Activated CD8-positive, alpha-beta T cell treated with anti-CD3 and anti-CD28 coated beads for 36 hours (primary cell): Measurements from ENCODE around the gene MOCS1. TPM values are rescaled to one million over a fixed set of nuclear protein-coding genes. Genes with fewer than 3 reads are reported as not detected.

Source experiments
- ATAC-seq: fragments of 200-7000 bp; cut with Tn5 transposase; one replicate; pipeline ENCODE4 v1.10.0; 2021; ENCODE audit warnings: mild to moderate bottlenecking, moderate library complexity
- CTCF ChIA-PET: fragments of 350-600 bp; sonication (Branson Sonifier 250); formaldehyde crosslinking; loops from one replicate; lab custom pipeline; 2021; ENCODE audit warnings: antibody characterized with exemption; lab: Charles Lee
- POLR2A ChIA-PET: fragments of 350-600 bp; sonication (Branson Sonifier 250); formaldehyde crosslinking; loops from one replicate; lab custom pipeline; 2021; ENCODE audit warnings: antibody characterized with exemption; lab: Charles Lee
- DNase-seq: peaks from one replicate; pipeline ENCODE4 v3.0.0-alpha.2; 2020
- H3K27ac Mint-ChIP-seq: one replicate; pipeline ENCODE4 v1.8.0; 2021; ENCODE audit warnings: mild to moderate bottlenecking, mixed read lengths
- H3K27me3 Mint-ChIP-seq: one replicate; pipeline ENCODE4 v1.8.0; 2021; ENCODE audit warnings: mixed read lengths
- H3K36me3 Mint-ChIP-seq: one replicate; pipeline ENCODE4 v1.8.0; 2021; ENCODE audit warnings: low read depth, mixed read lengths
- H3K4me1 Mint-ChIP-seq: one replicate; pipeline ENCODE4 v1.8.0; 2021; ENCODE audit warnings: low read depth, mixed read lengths
- H3K4me3 Mint-ChIP-seq: one replicate; pipeline ENCODE4 v1.8.0; 2021; ENCODE audit warnings: mild to moderate bottlenecking, moderate library complexity, mixed read lengths
- H3K9me3 Mint-ChIP-seq: one replicate; pipeline ENCODE4 v1.8.0; 2021; ENCODE audit warnings: mixed read lengths
- intact Hi-C: fragments of 100-400 bp; cut with micrococcal nuclease; formaldehyde crosslinking; loops from one replicate; pipeline ENCODE4 v1.10.0; 2022
- total RNA-seq, 2 experiments: library from RNA; stranded (reverse); gene quantifications; one replicate each; pipeline ENCODE4 v1.2.3, GENCODE V29; 2021
- TF ChIP-seq, protein P1 (sequence below): fragments of 200-600 bp; IDR thresholded peaks from one replicate; pipeline ENCODE4 v1.8.0; 2022; ENCODE audit warnings: antibody characterized with exemption, mild to moderate bottlenecking

The MOCS1 gene
- total RNA-seq, 2 experiments from 2014 or later: 1.5 to 1.8 TPM

DNA sequence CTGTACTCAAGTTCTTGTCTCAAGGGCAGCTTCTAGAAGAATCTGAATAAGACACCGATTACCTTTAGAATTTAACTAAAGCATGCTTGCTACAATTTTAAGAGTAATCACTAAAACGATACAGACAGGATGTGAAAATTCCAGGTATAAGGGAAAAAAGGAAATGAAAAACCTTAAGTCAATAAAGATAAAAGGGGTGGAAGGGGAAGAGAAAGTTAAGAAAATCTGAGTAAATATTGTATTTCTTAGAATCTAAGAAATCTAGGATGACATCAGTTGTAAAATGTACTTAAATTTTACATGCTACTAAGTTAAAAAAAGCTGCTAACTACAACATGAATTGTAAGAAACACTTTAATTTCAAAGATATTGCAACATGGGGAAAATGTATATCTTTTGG, 30.3 kb upstream of the MOCS1 start:
- no peak overlapping the region for H3K27ac Mint-ChIP-seq
- no peaks in the 10 kb centered on the region for H3K4me1 Mint-ChIP-seq
- no peaks in the 10 kb centered on the region for H3K36me3 Mint-ChIP-seq
- POLR2A ChIA-PET: no interaction called here
- CTCF ChIA-PET: no interaction called here
- no peak overlapping the region for H3K4me3 Mint-ChIP-seq
- no peak for ATAC-seq
- H3K27me3 Mint-ChIP-seq: peaks cover 17% of the 10 kb centered on the region
- intact Hi-C loops: no loop called here
- H3K9me3 Mint-ChIP-seq: no peaks in the 10 kb centered on the region
- TF ChIP-seq, protein P1, sequence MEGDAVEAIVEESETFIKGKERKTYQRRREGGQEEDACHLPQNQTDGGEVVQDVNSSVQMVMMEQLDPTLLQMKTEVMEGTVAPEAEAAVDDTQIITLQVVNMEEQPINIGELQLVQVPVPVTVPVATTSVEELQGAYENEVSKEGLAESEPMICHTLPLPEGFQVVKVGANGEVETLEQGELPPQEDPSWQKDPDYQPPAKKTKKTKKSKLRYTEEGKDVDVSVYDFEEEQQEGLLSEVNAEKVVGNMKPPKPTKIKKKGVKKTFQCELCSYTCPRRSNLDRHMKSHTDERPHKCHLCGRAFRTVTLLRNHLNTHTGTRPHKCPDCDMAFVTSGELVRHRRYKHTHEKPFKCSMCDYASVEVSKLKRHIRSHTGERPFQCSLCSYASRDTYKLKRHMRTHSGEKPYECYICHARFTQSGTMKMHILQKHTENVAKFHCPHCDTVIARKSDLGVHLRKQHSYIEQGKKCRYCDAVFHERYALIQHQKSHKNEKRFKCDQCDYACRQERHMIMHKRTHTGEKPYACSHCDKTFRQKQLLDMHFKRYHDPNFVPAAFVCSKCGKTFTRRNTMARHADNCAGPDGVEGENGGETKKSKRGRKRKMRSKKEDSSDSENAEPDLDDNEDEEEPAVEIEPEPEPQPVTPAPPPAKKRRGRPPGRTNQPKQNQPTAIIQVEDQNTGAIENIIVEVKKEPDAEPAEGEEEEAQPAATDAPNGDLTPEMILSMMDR: no peak
- DNase-seq: no peak

DNA sequence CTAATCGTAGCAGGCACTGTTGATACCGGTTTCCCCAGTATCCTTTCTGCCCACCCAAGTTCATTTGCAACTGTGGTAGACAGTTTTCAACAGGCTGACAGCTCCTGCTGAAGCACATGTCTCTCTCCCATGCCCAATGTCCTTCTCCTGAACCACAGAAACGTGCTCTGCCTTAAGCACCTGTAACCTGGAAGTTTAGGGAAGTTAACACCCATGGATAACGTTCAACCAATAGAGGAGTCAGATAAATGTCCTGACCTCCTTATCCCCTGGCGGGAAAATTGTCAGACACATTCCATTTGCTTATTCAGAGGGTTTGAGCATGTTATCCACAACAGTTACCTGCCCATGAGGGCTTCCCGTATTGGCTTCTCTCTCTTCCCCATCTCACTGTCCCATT, 29.8 kb upstream of the MOCS1 start:
- Mint-ChIP-seq H3K4me3 (no peak overlapping the region), H3K9me3 (no peaks in the 10 kb centered on the region), H3K27me3 (peaks cover 17% of the 10 kb centered on the region), H3K27ac (no peak overlapping the region), H3K36me3 (no peaks in the 10 kb centered on the region), H3K4me1 (no peaks in the 10 kb centered on the region)
- DNase-seq: no peak
- CTCF ChIA-PET: no interaction called here
- ATAC-seq: no peak
- intact Hi-C loops: no loop called here
- POLR2A ChIA-PET: no interaction called here
- TF ChIP-seq, protein P1: no peak

DNA sequence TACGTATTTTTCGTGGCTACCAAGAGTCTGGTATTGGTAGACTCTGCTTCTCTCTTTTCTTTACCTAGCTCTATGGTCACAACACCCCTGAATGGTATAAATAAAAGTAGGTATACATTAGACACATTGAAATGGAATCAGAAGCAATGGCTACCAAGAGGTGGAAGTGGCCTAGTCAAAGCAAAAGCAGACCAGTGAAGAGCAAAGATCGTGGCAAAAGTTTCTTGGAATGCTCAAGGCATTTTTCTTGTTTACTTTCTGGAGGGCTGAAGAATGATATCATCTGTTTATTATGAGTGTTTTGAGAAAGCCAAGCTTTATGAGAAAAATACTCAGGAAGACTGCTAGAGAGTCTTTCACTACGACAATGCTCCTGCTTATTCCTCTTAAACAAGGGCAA, 28.6 kb upstream of the MOCS1 start:
- no peak overlapping the region for H3K4me3 Mint-ChIP-seq
- peaks cover 15% of the 10 kb centered on the region for H3K27me3 Mint-ChIP-seq
- no peak for ATAC-seq
- ChIA-PET POLR2A (no interaction called here), CTCF (no interaction called here)
- no peak overlapping the region for H3K27ac Mint-ChIP-seq
- TF ChIP-seq, protein P1: no peak
- H3K4me1 Mint-ChIP-seq: no peaks in the 10 kb centered on the region
- intact Hi-C loops: no loop called here
- no peak for DNase-seq
- H3K36me3 Mint-ChIP-seq: no peaks in the 10 kb centered on the region
- H3K9me3 Mint-ChIP-seq: no peaks in the 10 kb centered on the region

DNA sequence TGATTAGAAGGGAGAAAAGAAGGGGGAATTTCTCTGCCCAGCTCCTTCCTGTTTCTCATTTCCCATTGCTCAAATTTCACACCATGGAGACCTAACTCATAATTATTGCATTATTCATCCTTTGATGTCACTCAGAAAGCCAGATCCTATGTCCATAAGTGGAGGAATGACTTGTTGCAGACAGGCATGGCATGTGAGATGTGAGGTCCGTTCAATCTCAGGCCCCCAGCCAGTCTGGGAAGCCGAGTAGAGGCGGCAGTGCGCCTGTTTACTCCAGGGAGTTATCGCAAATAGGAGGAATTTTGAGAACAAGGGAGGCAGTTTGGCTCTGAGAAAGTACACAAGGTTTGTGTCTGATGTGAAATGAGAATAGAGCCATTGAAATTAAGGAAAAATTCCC, 26.9 kb upstream of the MOCS1 start:
- TF ChIP-seq, protein P1: no peak
- ATAC-seq: no peak
- H3K27ac Mint-ChIP-seq: no peak overlapping the region
- H3K4me1 Mint-ChIP-seq: no peaks in the 10 kb centered on the region
- intact Hi-C loops: no loop called here
- no peaks in the 10 kb centered on the region for H3K36me3 Mint-ChIP-seq
- ChIA-PET POLR2A (no interaction called here), CTCF (no interaction called here)
- H3K4me3 Mint-ChIP-seq: no peak overlapping the region
- H3K27me3 Mint-ChIP-seq: peaks cover 13% of the 10 kb centered on the region
- no peaks in the 10 kb centered on the region for H3K9me3 Mint-ChIP-seq
- DNase-seq: no peak

DNA sequence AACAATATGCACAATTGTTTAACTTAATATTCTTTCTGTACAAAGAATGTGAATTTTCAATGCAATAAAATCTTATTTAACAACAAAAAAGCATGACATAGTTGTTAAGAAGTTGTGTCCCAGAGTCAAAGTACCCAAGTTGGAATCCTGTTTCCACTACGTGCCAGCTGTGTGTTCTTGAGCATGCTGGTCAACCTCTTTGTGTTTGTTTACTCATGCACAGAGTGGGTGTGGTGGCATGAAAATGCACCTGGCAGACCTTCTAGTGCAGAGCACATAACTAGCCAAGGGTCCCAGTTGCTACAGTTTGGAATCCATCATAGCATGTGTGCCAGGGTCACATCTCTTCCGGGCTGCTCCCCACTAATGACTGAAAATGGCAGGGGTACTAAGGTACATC, 24.7 kb upstream of the MOCS1 start:
- H3K36me3 Mint-ChIP-seq: no peaks in the 10 kb centered on the region
- ChIA-PET POLR2A (no interaction called here), CTCF (no interaction called here)
- H3K27me3 Mint-ChIP-seq: peaks cover 9% of the 10 kb centered on the region
- H3K4me3 Mint-ChIP-seq: no peak overlapping the region
- H3K4me1 Mint-ChIP-seq: no peaks in the 10 kb centered on the region
- TF ChIP-seq, protein P1: no peak
- DNase-seq (no peak), ATAC-seq (no peak)
- H3K27ac Mint-ChIP-seq: no peak overlapping the region
- H3K9me3 Mint-ChIP-seq: no peaks in the 10 kb centered on the region
- intact Hi-C loops: no loop called here
